HEK293 (cell line): ENCODE data around the gene ABHD3.

Experiments
- BCL11A ChIP-seq: fragments of 450-650 bp; formaldehyde crosslinking; IDR thresholded peaks from 2 replicates; pipeline ENCODE4 v1.5.1; 2016; ENCODE audit warnings: low read depth, missing biosample characterization, missing genetic modification characterization
- GLI4 ChIP-seq: fragments of 450-650 bp; formaldehyde crosslinking; IDR thresholded peaks from 2 replicates; pipeline ENCODE4 v1.5.1; 2016; ENCODE audit warnings: missing biosample characterization, missing genetic modification characterization
- INSM2 ChIP-seq: fragments of 450-650 bp; formaldehyde crosslinking; IDR thresholded peaks from 2 replicates; pipeline ENCODE4 v1.5.1; 2016; ENCODE audit warnings: missing biosample characterization, missing genetic modification characterization
- KLF9 ChIP-seq: fragments of 450-650 bp; formaldehyde crosslinking; IDR thresholded peaks from 2 replicates; pipeline ENCODE4 v1.5.1; 2016; ENCODE audit warnings: missing biosample characterization, missing genetic modification characterization, low read depth
- OVOL3 ChIP-seq: fragments of 450-650 bp; formaldehyde crosslinking; IDR thresholded peaks from 2 replicates; pipeline ENCODE4 v1.5.1; 2016; ENCODE audit warnings: missing biosample characterization, missing genetic modification characterization
- RBAK ChIP-seq: fragments of 450-650 bp; formaldehyde crosslinking; IDR thresholded peaks from 2 replicates; pipeline ENCODE4 v1.5.1; 2016; ENCODE audit warnings: missing biosample characterization, missing genetic modification characterization
- REST ChIP-seq: fragments of 450-650 bp; formaldehyde crosslinking; IDR thresholded peaks from 2 replicates; pipeline ENCODE4 v1.5.1; 2016; ENCODE audit warnings: missing biosample characterization, missing genetic modification characterization
- SCRT1 ChIP-seq: fragments of 450-650 bp; formaldehyde crosslinking; IDR thresholded peaks from 2 replicates; pipeline ENCODE4 v1.5.1; 2016; ENCODE audit warnings: missing biosample characterization, missing genetic modification characterization, borderline replicate concordance
- TCF7L2 ChIP-seq: IDR thresholded peaks from 2 replicates; pipeline ENCODE4 v1.6.1; 2011; ENCODE audit warnings: low read depth, mild to moderate bottlenecking, inconsistent platforms, low read length, moderate library complexity, borderline replicate concordance
- YY2 ChIP-seq: fragments of 450-650 bp; formaldehyde crosslinking; IDR thresholded peaks from 2 replicates; pipeline ENCODE4 v1.5.1; 2016; ENCODE audit warnings: missing biosample characterization, missing genetic modification characterization
- ZBTB8A ChIP-seq: fragments of 450-650 bp; formaldehyde crosslinking; IDR thresholded peaks from 2 replicates; pipeline ENCODE4 v1.5.1; 2016; ENCODE audit warnings: missing biosample characterization, missing genetic modification characterization
- ZEB2 ChIP-seq: fragments of 450-650 bp; formaldehyde crosslinking; IDR thresholded peaks from 2 replicates; pipeline ENCODE4 v1.5.1; 2016; ENCODE audit warnings: missing biosample characterization, missing genetic modification characterization
- ZFP37 ChIP-seq: fragments of 450-650 bp; formaldehyde crosslinking; IDR thresholded peaks from 2 replicates; pipeline ENCODE4 v1.5.1; 2016; ENCODE audit warnings: missing biosample characterization, missing genetic modification characterization
- ZIC2 ChIP-seq: fragments of 450-650 bp; formaldehyde crosslinking; IDR thresholded peaks from 2 replicates; pipeline ENCODE4 v1.5.1; 2016; ENCODE audit warnings: missing biosample characterization, missing genetic modification characterization
- ZNF146 ChIP-seq: fragments of 450-650 bp; formaldehyde crosslinking; IDR thresholded peaks from 2 replicates; pipeline ENCODE4 v1.5.1; 2016; ENCODE audit warnings: missing biosample characterization, missing genetic modification characterization
- ZNF148 ChIP-seq: fragments of 450-650 bp; formaldehyde crosslinking; IDR thresholded peaks from 2 replicates; pipeline ENCODE4 v1.5.0; 2017; ENCODE audit warnings: missing biosample characterization, missing genetic modification characterization, borderline replicate concordance
- ZNF157 ChIP-seq: fragments of 450-650 bp; formaldehyde crosslinking; IDR thresholded peaks from 2 replicates; pipeline ENCODE4 v1.5.1; 2016; ENCODE audit warnings: missing biosample characterization, missing genetic modification characterization
- ZNF174 ChIP-seq: fragments of 450-650 bp; formaldehyde crosslinking; IDR thresholded peaks from 2 replicates; pipeline ENCODE4 v1.5.0; 2017; ENCODE audit warnings: missing biosample characterization, mild to moderate bottlenecking, missing genetic modification characterization
- ZNF19 ChIP-seq: fragments of 450-650 bp; formaldehyde crosslinking; IDR thresholded peaks from 2 replicates; pipeline ENCODE4; 2016; ENCODE audit warnings: missing biosample characterization, missing genetic modification characterization, low read depth
- ZNF211 ChIP-seq: fragments of 450-650 bp; formaldehyde crosslinking; IDR thresholded peaks from 2 replicates; pipeline ENCODE4 v1.5.1; 2016; ENCODE audit warnings: low read depth, missing biosample characterization, missing genetic modification characterization
- ZNF223 ChIP-seq: fragments of 450-650 bp; formaldehyde crosslinking; IDR thresholded peaks from 2 replicates; pipeline ENCODE4 v1.5.1; 2016; ENCODE audit warnings: missing biosample characterization, missing genetic modification characterization
- ZNF23 ChIP-seq: fragments of 450-650 bp; formaldehyde crosslinking; IDR thresholded peaks from 2 replicates; pipeline ENCODE4 v1.5.1; 2016; ENCODE audit warnings: missing biosample characterization, missing genetic modification characterization, borderline replicate concordance
- ZNF274 ChIP-seq, 2 experiments: fragments of 200-500 bp in 1 of 2; fragments of 450-650 bp in 1 of 2; sonication (Bioruptor generic) in 1 of 2; formaldehyde crosslinking in 1 of 2; IDR thresholded peaks; 2 replicates each; pipeline versions ENCODE4 v1.5.1 to v1.6.1; 2014 to 2016; ENCODE audit warnings: borderline replicate concordance in 1 of 2, inconsistent platforms in 1 of 2, low read length in 1 of 2, missing biosample characterization in 1 of 2, missing genetic modification characterization in 1 of 2
- ZNF280D ChIP-seq: fragments of 450-650 bp; formaldehyde crosslinking; IDR thresholded peaks from 2 replicates; pipeline ENCODE4 v1.5.1; 2016; ENCODE audit warnings: missing biosample characterization, missing genetic modification characterization
- ZNF394 ChIP-seq: fragments of 450-650 bp; formaldehyde crosslinking; IDR thresholded peaks from 2 replicates; pipeline ENCODE4 v1.5.1; 2016; ENCODE audit warnings: missing biosample characterization, missing genetic modification characterization, mild to moderate bottlenecking, moderate library complexity, borderline replicate concordance
- ZNF558 ChIP-seq: fragments of 450-650 bp; formaldehyde crosslinking; IDR thresholded peaks from 2 replicates; pipeline ENCODE4 v1.5.1; 2016; ENCODE audit warnings: missing biosample characterization, missing genetic modification characterization
- ZNF610 ChIP-seq: fragments of 450-650 bp; formaldehyde crosslinking; IDR thresholded peaks from 2 replicates; pipeline ENCODE4 v1.5.1; 2016; ENCODE audit warnings: missing biosample characterization, missing genetic modification characterization, borderline replicate concordance
- ZNF707 ChIP-seq: fragments of 450-650 bp; formaldehyde crosslinking; IDR thresholded peaks from 2 replicates; pipeline ENCODE4 v1.5.1; 2016; ENCODE audit warnings: missing biosample characterization, missing genetic modification characterization
- ZNF777 ChIP-seq: fragments of 450-650 bp; formaldehyde crosslinking; IDR thresholded peaks from 2 replicates; pipeline ENCODE4 v1.5.1; 2017; ENCODE audit warnings: missing biosample characterization, missing genetic modification characterization, borderline replicate concordance
- ZSCAN23 ChIP-seq: fragments of 450-650 bp; formaldehyde crosslinking; IDR thresholded peaks from 2 replicates; pipeline ENCODE4 v1.5.1; 2016; ENCODE audit warnings: missing biosample characterization, missing genetic modification characterization

The ABHD3 gene

GRCh38 chr18:21740538-21741311, 36.2 kb upstream of the ABHD3 start, which contains the start of gene MIB1 (continued):
- TF ChIP-seq ZNF148 = no peak
- TF ChIP-seq ZNF23 (tag by site-specific recombination) = no peak
- TF ChIP-seq ZNF274 (IDR thresholded peaks at IDR 0.05; ENCODE audit: low read length) = no peak
- no peak for TF ChIP-seq ZNF274 (tag by site-specific recombination; IDR thresholded peaks at IDR 0.05; ENCODE audit: borderline replicate concordance)
- no peak for TF ChIP-seq ZNF146 (tag by site-specific recombination)
- no peak for TF ChIP-seq ZNF174 (tag by site-specific recombination)
- TF ChIP-seq ZNF394 = 0 out of 2 replicates have a peak, but pooled peaks have one; percentile 26
- peak; percentile 94 for TF ChIP-seq KLF9 (tag by site-specific recombination)
- TF ChIP-seq GLI4 (tag by site-specific recombination) = no peak
- no peak for TF ChIP-seq OVOL3 (tag by site-specific recombination)
- TF ChIP-seq REST (tag by site-specific recombination) = no peak
- TF ChIP-seq BCL11A (tag by site-specific recombination) = no peak
- no peak for TF ChIP-seq ZNF707 (tag by site-specific recombination)
- peak; percentile 72 for TF ChIP-seq ZBTB8A (tag by site-specific recombination)
- TF ChIP-seq RBAK (tag by site-specific recombination) = no peak
- TF ChIP-seq ZSCAN23 (tag by site-specific recombination) = no peak
- no peak for TF ChIP-seq YY2 (tag by site-specific recombination)
- TF ChIP-seq ZNF280D = no peak
- no peak for TF ChIP-seq ZNF610 (tag by site-specific recombination)
- no peak for TF ChIP-seq ZNF211 (tag by site-specific recombination)
- TF ChIP-seq TCF7L2 = no peak
- no peak for TF ChIP-seq ZNF558 (tag by site-specific recombination)
- no peak for TF ChIP-seq ZIC2
- no peak for TF ChIP-seq ZFP37 (tag by site-specific recombination)
- TF ChIP-seq ZNF223 (tag by site-specific recombination) = no peak
- no peak for TF ChIP-seq ZEB2
- TF ChIP-seq SCRT1 (tag by site-specific recombination) = no peak
- no peak for TF ChIP-seq INSM2 (tag by site-specific recombination)
- TF ChIP-seq ZNF157 (tag by site-specific recombination) = no peak
- no peak for TF ChIP-seq ZNF19 (tag by site-specific recombination)
- TF ChIP-seq ZNF777 (tag by site-specific recombination) = no peak
